Stimulated activated CD8-positive, alpha-beta memory T cell treated with anti-CD3 and anti-CD28 coated beads, Interleukin-4, amount 100 ng/mL, for 48 hours (primary cell): ENCODE measurements around the gene MSANTD1.

ENCODE experiments used
- DNase-seq: peaks from one replicate; pipeline ENCODE4 v3.0.0-alpha.2; 2020

MSANTD1 gene

DNA sequence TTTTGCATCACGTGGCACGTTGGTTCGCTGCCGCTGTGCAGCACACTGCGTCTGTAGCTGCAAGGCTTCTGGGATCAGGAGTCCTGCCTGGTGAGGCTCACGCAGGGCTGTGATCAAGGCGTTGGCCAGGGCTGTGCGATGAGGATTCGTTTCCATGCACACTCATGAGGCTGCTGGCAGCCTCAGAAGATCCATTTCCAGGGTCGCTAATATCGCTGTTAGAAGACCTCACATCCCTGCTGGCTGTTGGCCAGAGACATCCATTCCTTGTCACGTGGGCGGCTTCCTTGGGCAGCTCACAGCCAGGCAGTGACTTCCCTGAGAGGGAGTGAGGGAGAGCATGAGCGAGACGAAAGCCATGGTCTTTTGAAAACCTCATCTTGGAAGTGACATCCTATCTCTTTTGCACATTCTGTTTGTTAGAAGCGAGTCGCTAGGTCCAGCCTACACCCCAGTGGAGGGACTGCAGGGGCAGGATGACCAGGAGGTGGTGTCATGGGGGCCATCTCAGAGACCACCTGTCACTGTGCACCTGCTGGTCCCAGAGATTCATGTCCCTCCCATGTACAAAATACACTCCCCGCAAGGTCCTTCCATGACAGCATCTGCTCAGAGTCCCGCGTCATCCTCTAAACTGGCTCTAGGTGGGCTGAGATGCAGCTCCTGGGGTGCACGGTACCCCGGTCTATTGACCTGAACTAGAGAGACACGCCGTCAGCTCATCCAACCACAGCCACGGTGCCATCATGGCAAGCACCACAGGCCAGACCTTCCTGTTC is 56.1 kb downstream of the MSANTD1 start:
- DNase-seq = no peak

DNA sequence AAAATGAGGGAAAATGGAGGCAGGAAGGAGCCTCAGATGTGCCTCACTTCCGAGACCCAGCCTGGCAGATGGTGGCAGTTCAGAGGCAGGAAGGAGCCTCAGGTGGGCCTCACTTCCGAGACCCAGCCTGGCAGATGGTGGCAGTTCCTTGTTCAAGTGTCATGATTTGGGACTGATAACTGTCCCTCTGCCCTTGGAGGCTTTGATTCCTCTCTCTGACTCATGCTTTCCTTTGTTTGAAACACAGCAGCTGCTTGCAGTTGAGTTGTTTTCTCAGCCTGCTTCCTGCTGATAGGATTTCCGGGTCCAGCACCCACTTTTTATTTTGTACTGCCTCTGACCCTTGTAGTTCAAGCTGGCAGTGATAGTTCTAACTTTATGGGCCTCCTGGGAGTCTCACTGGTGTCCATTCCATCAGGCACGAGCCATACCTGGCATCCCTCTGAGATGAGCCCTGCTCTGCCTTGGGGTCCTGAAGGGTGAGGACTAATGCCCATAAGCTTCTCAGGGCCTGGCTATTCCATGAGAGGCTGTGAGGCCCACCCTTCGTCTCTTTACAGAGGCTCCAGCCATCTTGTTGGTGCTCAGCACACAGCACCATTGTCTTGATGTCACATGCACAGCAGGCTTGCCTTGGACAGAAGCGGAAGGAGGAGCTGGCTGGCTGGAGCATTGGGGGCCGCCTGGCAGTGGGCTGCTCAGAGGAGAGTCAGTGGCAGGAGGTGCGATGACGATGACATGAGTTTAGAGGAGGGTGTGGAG is 56.8 kb downstream of the MSANTD1 start:
- no peak for DNase-seq
